Measurements from ENCODE around the gene KAT14.

DNA sequence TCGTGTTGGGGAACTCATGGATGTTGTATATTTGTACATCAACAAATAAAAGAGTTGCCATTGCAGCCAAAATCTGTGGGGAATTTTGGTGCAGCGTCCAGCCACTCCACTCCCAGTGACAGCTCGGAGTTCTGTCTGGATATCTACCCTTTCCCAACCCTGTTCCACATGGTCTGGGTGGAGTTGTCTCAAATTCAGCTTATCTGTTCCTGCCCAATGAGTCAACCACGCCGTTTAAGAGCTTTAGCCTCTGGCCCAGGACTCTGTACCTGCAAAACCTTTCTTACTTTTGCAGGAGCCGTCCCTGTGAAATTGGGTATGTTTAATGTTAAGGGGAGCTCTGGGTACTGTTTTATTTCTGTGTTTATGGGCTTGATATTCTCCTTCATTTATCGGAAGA lies 46.0 kb upstream of the KAT14 start:
- no peak for TF ChIP-seq POLR2A (IDR thresholded peaks at IDR 0.05)
- TF ChIP-seq, protein P1, sequence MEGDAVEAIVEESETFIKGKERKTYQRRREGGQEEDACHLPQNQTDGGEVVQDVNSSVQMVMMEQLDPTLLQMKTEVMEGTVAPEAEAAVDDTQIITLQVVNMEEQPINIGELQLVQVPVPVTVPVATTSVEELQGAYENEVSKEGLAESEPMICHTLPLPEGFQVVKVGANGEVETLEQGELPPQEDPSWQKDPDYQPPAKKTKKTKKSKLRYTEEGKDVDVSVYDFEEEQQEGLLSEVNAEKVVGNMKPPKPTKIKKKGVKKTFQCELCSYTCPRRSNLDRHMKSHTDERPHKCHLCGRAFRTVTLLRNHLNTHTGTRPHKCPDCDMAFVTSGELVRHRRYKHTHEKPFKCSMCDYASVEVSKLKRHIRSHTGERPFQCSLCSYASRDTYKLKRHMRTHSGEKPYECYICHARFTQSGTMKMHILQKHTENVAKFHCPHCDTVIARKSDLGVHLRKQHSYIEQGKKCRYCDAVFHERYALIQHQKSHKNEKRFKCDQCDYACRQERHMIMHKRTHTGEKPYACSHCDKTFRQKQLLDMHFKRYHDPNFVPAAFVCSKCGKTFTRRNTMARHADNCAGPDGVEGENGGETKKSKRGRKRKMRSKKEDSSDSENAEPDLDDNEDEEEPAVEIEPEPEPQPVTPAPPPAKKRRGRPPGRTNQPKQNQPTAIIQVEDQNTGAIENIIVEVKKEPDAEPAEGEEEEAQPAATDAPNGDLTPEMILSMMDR (IDR thresholded peaks at IDR 0.05): no peak
